ENCODE data around the gene ME2. TPM values are rescaled to one million over a fixed set of nuclear protein-coding genes. Genes with fewer than 3 reads are reported as not detected.

The ME2 gene
- total and polyA plus RNA-seq, 9 of the 15 experiments (the other 6 are each of a cell fraction or from before 2014, with no cell fraction given) = 12.3 to 54.4 (median 36.2) TPM

DNA sequence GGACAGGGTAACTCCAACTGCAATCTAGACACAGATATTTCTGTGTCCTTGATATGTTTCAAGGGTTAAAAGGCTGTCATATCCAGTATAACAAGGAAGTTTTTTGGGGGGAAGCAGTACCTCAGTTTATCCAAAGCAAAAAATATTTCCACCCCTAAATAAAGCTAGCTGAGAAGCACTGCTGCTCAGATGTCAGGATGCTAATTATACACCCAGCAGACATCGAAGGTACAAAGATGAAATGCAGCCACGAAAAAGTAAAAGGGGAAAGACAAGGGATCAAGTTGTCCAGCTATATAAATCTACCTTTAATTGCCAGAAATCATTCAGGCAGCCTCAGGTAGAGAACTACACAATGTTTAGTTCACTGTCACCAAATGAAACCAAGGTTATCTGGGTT lies 115.1 kb downstream of the ME2 start:
- no peak overlapping the region for H3K4me2 ChIP-seq (ENCODE audit: insufficient read depth, low read length)
- no peak overlapping the region for H2AFZ ChIP-seq (ENCODE audit: low read depth, low read length)
- ChIA-PET CTCF (ENCODE audit: low intra/inter-chr PET ratio) (no interaction called here), POLR2A (no interaction called here)
- in situ Hi-C loops (cut with MboI) (no loop called here), intact Hi-C loops (cut with micrococcal nuclease) (no loop called here)
- no peak for ATAC-seq
- no peaks in the 10 kb centered on the region for H3K36me3 ChIP-seq (ENCODE audit: control insufficient read depth, insufficient read depth, low read length)
- no peak overlapping the region for H3K4me3 ChIP-seq
- no peaks in the 10 kb centered on the region for H3K9me1 ChIP-seq (ENCODE audit: control insufficient read depth, insufficient read depth, low read length)
- H3K79me2 ChIP-seq (ENCODE audit: control insufficient read depth, insufficient read depth, low read length) = no peaks in the 10 kb centered on the region
- no peak overlapping the region for H3K9ac ChIP-seq (ENCODE audit: insufficient read depth in 1 of 2, low read depth in 2 of 2, low read length in 2 of 2)
- TF ChIP-seq, protein P1, sequence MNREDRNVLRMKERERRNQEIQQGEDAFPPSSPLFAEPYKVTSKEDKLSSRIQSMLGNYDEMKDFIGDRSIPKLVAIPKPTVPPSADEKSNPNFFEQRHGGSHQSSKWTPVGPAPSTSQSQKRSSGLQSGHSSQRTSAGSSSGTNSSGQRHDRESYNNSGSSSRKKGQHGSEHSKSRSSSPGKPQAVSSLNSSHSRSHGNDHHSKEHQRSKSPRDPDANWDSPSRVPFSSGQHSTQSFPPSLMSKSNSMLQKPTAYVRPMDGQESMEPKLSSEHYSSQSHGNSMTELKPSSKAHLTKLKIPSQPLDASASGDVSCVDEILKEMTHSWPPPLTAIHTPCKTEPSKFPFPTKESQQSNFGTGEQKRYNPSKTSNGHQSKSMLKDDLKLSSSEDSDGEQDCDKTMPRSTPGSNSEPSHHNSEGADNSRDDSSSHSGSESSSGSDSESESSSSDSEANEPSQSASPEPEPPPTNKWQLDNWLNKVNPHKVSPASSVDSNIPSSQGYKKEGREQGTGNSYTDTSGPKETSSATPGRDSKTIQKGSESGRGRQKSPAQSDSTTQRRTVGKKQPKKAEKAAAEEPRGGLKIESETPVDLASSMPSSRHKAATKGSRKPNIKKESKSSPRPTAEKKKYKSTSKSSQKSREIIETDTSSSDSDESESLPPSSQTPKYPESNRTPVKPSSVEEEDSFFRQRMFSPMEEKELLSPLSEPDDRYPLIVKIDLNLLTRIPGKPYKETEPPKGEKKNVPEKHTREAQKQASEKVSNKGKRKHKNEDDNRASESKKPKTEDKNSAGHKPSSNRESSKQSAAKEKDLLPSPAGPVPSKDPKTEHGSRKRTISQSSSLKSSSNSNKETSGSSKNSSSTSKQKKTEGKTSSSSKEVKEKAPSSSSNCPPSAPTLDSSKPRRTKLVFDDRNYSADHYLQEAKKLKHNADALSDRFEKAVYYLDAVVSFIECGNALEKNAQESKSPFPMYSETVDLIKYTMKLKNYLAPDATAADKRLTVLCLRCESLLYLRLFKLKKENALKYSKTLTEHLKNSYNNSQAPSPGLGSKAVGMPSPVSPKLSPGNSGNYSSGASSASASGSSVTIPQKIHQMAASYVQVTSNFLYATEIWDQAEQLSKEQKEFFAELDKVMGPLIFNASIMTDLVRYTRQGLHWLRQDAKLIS (CRISPR knock-in tag; IDR thresholded peaks at IDR 0.05) = no peak
- TF ChIP-seq NCOA1 (IDR thresholded peaks at IDR 0.05; ENCODE audit: low read depth) = no peak
- TF ChIP-seq ZNF165 (CRISPR knock-in tag; IDR thresholded peaks at IDR 0.05; ENCODE audit: borderline replicate concordance) = no peak
- TF ChIP-seq ZNF445 (CRISPR knock-in tag; IDR thresholded peaks at IDR 0.05; ENCODE audit: low read depth) = no peak
- TF ChIP-seq DMBX1 (CRISPR knock-in tag; IDR thresholded peaks at IDR 0.05; ENCODE audit: borderline replicate concordance) = no peak
- TF ChIP-seq FOXJ2 (tag; IDR thresholded peaks at IDR 0.05) = no peak
- TF ChIP-seq, protein P2, sequence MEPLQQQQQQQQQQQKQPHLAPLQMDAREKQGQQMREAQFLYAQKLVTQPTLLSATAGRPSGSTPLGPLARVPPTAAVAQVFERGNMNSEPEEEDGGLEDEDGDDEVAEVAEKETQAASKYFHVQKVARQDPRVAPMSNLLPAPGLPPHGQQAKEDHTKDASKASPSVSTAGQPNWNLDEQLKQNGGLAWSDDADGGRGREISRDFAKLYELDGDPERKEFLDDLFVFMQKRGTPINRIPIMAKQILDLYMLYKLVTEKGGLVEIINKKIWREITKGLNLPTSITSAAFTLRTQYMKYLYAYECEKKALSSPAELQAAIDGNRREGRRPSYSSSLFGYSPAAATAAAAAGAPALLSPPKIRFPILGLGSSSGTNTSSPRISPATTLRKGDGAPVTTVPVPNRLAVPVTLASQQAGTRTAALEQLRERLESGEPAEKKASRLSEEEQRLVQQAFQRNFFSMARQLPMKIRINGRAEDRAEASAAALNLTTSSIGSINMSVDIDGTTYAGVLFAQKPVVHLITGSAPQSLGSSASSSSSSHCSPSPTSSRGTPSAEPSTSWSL (CRISPR knock-in tag; IDR thresholded peaks at IDR 0.05; ENCODE audit: borderline replicate concordance) = no peak
- no peak for FAIRE-seq
- 20% methylated on average over 1 of the region's 2 CpGs for WGBS (ENCODE audit: insufficient coverage, low coverage, missing lambda C conversion rate)
- no peaks in the 10 kb centered on the region for H3K9me3 ChIP-seq (replicated peaks; ENCODE audit: control insufficient read depth, insufficient read depth, low read depth, low read length)
- no TSS peak for BruUV-seq (replicated peaks)
- H3K4me1 ChIP-seq (replicated peaks in 1 of 2; ENCODE audit: control insufficient read depth in 2 of 2, insufficient read depth in 2 of 2, low read length in 2 of 2) = no peaks in the 10 kb centered on the region; a peak in 1 of 5 replicates
- DNase-seq (ENCODE audit: extremely low read depth in 1 of 4, low spot score in 3 of 4) = no peak
- H4K20me1 ChIP-seq (replicated peaks; ENCODE audit: control insufficient read depth, insufficient read depth, low read length) = no peaks in the 10 kb centered on the region
- H3K27me3 ChIP-seq (ENCODE audit: control insufficient read depth in 2 of 2, insufficient read depth in 2 of 2, low read length in 2 of 2) = no peaks in the 10 kb centered on the region
- no peak overlapping the region for H3K27ac ChIP-seq (ENCODE audit: extremely low read depth, low read depth, low read length)

Data from K562 (cell line).